ENCODE results near the gene ADAMTS6.

The ADAMTS6 gene

GRCh38 chr5:65173130-65173525 is 308.6 kb downstream of the ADAMTS6 start:
- TF ChIP-seq CTCF (IDR thresholded peaks at IDR 0.05; ENCODE audit: low read depth, low read length, missing control alignments): no peak
- in situ Hi-C loops (cut with HindIII; ENCODE audit: low pct_ligation_motif_present, low sequenced_read_pairs): no loop called here
- DNase-seq: no peak
- Histone ChIP-seq H3K27ac (peak overlapping the region; percentile 91), H3K4me3 (ENCODE audit: low read depth, low read length) (no peak overlapping the region), H3K27me3 (replicated peaks) (no peaks in the 10 kb centered on the region), H3K36me3 (replicated peaks) (peaks cover 41% of the 10 kb centered on the region)

- Histone ChIP-seq H3K27me3 (replicated peaks) (no peaks in the 10 kb centered on the region), H3K27ac (peak overlapping the region; percentile 91), H3K36me3 (replicated peaks) (peaks cover 41% of the 10 kb centered on the region), H3K4me3 (ENCODE audit: low read depth, low read length) (no peak overlapping the region)
- in situ Hi-C loops (cut with HindIII; ENCODE audit: low pct_ligation_motif_present, low sequenced_read_pairs): no loop called here
- DNase-seq: peak; percentile 94
- no peak for TF ChIP-seq CTCF (IDR thresholded peaks at IDR 0.05; ENCODE audit: low read depth, low read length, missing control alignments)
These were observed 309.1 kb downstream of the ADAMTS6 start for GRCh38 chr5:65172486-65173129.

- Histone ChIP-seq H3K4me3 (ENCODE audit: low read depth, low read length) (no peak overlapping the region), H3K27me3 (replicated peaks) (no peaks in the 10 kb centered on the region), H3K36me3 (replicated peaks) (peaks cover 41% of the 10 kb centered on the region), H3K27ac (peak overlapping the region; percentile 91)
- in situ Hi-C loops (cut with HindIII; ENCODE audit: low pct_ligation_motif_present, low sequenced_read_pairs): no loop called here
- no peak for TF ChIP-seq CTCF (IDR thresholded peaks at IDR 0.05; ENCODE audit: low read depth, low read length, missing control alignments)
- DNase-seq: no peak
These were observed 310.1 kb downstream of the ADAMTS6 start for GRCh38 chr5:65171645-65172044.

GRCh38 chr5:65163698-65164097 is 318.0 kb downstream of the ADAMTS6 start:
- TF ChIP-seq CTCF (IDR thresholded peaks at IDR 0.05; ENCODE audit: low read depth, low read length, missing control alignments): no peak
- H3K36me3 ChIP-seq (replicated peaks): no peaks in the 10 kb centered on the region
- peak overlapping the region; percentile 76 for H3K27ac ChIP-seq
- in situ Hi-C loops (cut with HindIII; ENCODE audit: low pct_ligation_motif_present, low sequenced_read_pairs): no loop called here
- peak; percentile 83 for DNase-seq
- no peak overlapping the region for H3K4me3 ChIP-seq (ENCODE audit: low read depth, low read length)
- no peaks in the 10 kb centered on the region for H3K27me3 ChIP-seq (replicated peaks)

GRCh38 chr5:65161655-65162054 is 320.1 kb downstream of the ADAMTS6 start:
- Histone ChIP-seq H3K36me3 (replicated peaks) (no peaks in the 10 kb centered on the region), H3K4me3 (ENCODE audit: low read depth, low read length) (no peak overlapping the region), H3K27me3 (replicated peaks) (no peaks in the 10 kb centered on the region), H3K27ac (peak overlapping the region; percentile 76)
- in situ Hi-C loops (cut with HindIII; ENCODE audit: low pct_ligation_motif_present, low sequenced_read_pairs): no loop called here
- DNase-seq: no peak
- no peak for TF ChIP-seq CTCF (IDR thresholded peaks at IDR 0.05; ENCODE audit: low read depth, low read length, missing control alignments)

Measured in brain microvascular endothelial cell (primary cell).